Keratinocyte (primary cell): ENCODE data around the gene EIF2S3. TPM values are rescaled to one million over a fixed set of nuclear protein-coding genes. Genes with fewer than 3 reads are reported as not detected.

Source experiments
- DNase-seq: peaks from one replicate; pipeline ENCODE4 v3.0.0-alpha.2; 2011; ENCODE audit warnings: low read depth, missing footprints, low spot score
- FAIRE-seq: peaks from 2 replicates; lab custom pipeline; 2011; peaks lifted over from hg19 to GRCh38; lab: Jason Lieb, UNC
- H2AFZ ChIP-seq: 2 replicates; pipeline ENCODE4 v1.6.0; 2012; ENCODE audit warnings: low read length, control low read depth, inconsistent platforms; ENCODE audit not compliant: control insufficient read depth
- H3K27ac ChIP-seq: 2 replicates; pipeline ENCODE4 v1.5.1; 2011; ENCODE audit warnings: low read length; ENCODE audit not compliant: control insufficient read depth, insufficient read depth
- H3K27me3 ChIP-seq: 3 replicates; pipeline ENCODE4 v1.6.0; 2011; ENCODE audit warnings: low read length; ENCODE audit not compliant: control insufficient read depth, insufficient read depth; ENCODE audit errors: extremely low read depth
- H3K36me3 ChIP-seq, 2 experiments: 2 replicates in 1 of 2; 3 replicates in 1 of 2; pipeline ENCODE4 v1.5.1; 2011; ENCODE audit warnings: low read length in 2 of 2, mild to moderate bottlenecking in 1 of 2; ENCODE audit not compliant: control insufficient read depth in 2 of 2, insufficient read depth in 2 of 2; ENCODE audit errors: extremely low read depth in 1 of 2
- H3K4me1 ChIP-seq: 3 replicates; pipeline ENCODE4 v1.5.1; 2011; ENCODE audit warnings: low read length; ENCODE audit not compliant: control insufficient read depth, insufficient read depth; ENCODE audit errors: extremely low read depth
- H3K4me2 ChIP-seq: 3 replicates; pipeline ENCODE4 v1.6.0; 2011; ENCODE audit warnings: low read depth, low read length; ENCODE audit not compliant: control insufficient read depth, insufficient read depth; ENCODE audit errors: extremely low read depth
- H3K4me3 ChIP-seq, 3 experiments: fragments of 200-600 bp in 1 of 3; sonication (generic) in 1 of 3; 2 replicates in 2 of 3; 3 replicates in 1 of 3; pipeline ENCODE4 v1.5.1; 2011 to 2016; ENCODE audit warnings: low read length in 3 of 3, mild to moderate bottlenecking in 3 of 3, control low read depth in 2 of 3, inconsistent platforms in 1 of 3, low read depth in 1 of 3, mixed read lengths in 1 of 3, mixed run types in 1 of 3, moderate library complexity in 1 of 3; ENCODE audit not compliant: control insufficient read depth in 2 of 3, insufficient read depth in 2 of 3; ENCODE audit errors: extremely low read depth in 1 of 3
- H3K79me2 ChIP-seq: 2 replicates; pipeline ENCODE4 v1.6.0; 2012; ENCODE audit warnings: low read length; ENCODE audit not compliant: control insufficient read depth, insufficient read depth
- H3K9ac ChIP-seq: 3 replicates; pipeline ENCODE4 v1.6.0; 2011; ENCODE audit warnings: low read length; ENCODE audit not compliant: control insufficient read depth, insufficient read depth; ENCODE audit errors: extremely low read depth
- H3K9me1 ChIP-seq: 3 replicates; pipeline ENCODE4 v1.6.0; 2011; ENCODE audit warnings: low read length; ENCODE audit not compliant: control insufficient read depth, insufficient read depth; ENCODE audit errors: extremely low read depth
- H3K9me3 ChIP-seq: 2 replicates; pipeline ENCODE4 v1.5.1; 2012; ENCODE audit warnings: low read depth, low read length; ENCODE audit not compliant: control insufficient read depth
- H4K20me1 ChIP-seq: 3 replicates; pipeline ENCODE4 v1.6.0; 2011; ENCODE audit warnings: low read length; ENCODE audit not compliant: control insufficient read depth, insufficient read depth; ENCODE audit errors: extremely low read depth
- CTCF ChIP-seq, 3 experiments: IDR thresholded peaks in 1 of 3; conservative IDR thresholded peaks in 1 of 3; optimal IDR thresholded peaks in 1 of 3; 2 replicates in 2 of 3; 3 replicates in 1 of 3; pipeline versions ENCODE3 to v1.5.1; 2011; ENCODE audit warnings: low read length in 3 of 3, mild to moderate bottlenecking in 3 of 3, moderate library complexity in 2 of 3, control low read depth in 1 of 3, inconsistent platforms in 1 of 3; ENCODE audit not compliant: insufficient read depth in 2 of 3; ENCODE audit errors: extremely low read depth in 1 of 3
- EZH2 ChIP-seq: IDR thresholded peaks from one replicate; pipeline ENCODE4 v1.6.1; 2012; ENCODE audit warnings: inconsistent platforms, mild to moderate bottlenecking, low read length, moderate library complexity
- dilution Hi-C: fragments of 300-500 bp; cut with MboI; formaldehyde crosslinking; loops from one replicate; pipeline ENCODE4 v1.7.0; 2020; ENCODE audit warnings: low sequenced_read_pairs; ENCODE audit not compliant: extremely low pct_ligation_motif_present
- polyA plus RNA-seq, 5 experiments: library from polyadenylated mRNA; depleted of rRNA in 3 of 5; stranded (reverse) in 3 of 5; stranded (forward) in 1 of 5; unstranded in 1 of 5; fragments of >200 nt; gene quantifications; 1 replicate in 1 of 5; 2 replicates in 3 of 5; 3 replicates in 1 of 5; pipeline versions ENCODE4 v1.2.1 to v1.2.3, GENCODE V29; 2011 to 2012; ENCODE audit warnings: missing spikeins in 2 of 5, low read depth in 1 of 5, low replicate concordance in 1 of 5

EIF2S3 gene
- polyA plus RNA-seq, 1 donor (not counting 4 experiments of a cell fraction or from before 2014, with no cell fraction given), result 127 TPM

GRCh38 chrX:24098932-24099331 is 44.2 kb downstream of the EIF2S3 start:
- Histone ChIP-seq H2AFZ (no peak overlapping the region), H3K79me2 (no peaks in the 10 kb centered on the region), H3K9ac (no peak overlapping the region), H3K4me2 (no peak overlapping the region), H3K9me1 (no peaks in the 10 kb centered on the region), H3K27me3 (no peaks in the 10 kb centered on the region), H3K36me3 (no peaks in the 10 kb centered on the region), H4K20me1 (no peaks in the 10 kb centered on the region), H3K4me3 (no peak overlapping the region), H3K27ac (no peak overlapping the region), H3K4me1 (no peaks in the 10 kb centered on the region), H3K9me3 (no peaks in the 10 kb centered on the region)
- DNase-seq (no peak), FAIRE-seq (no peak)
- dilution Hi-C loops, result no loop called here
- no peak for TF ChIP-seq EZH2
- TF ChIP-seq CTCF (optimal IDR thresholded peaks at IDR 0.05 in 1 of 3, IDR thresholded peaks at IDR 0.05 in 1 of 3, conservative IDR thresholded peaks at IDR 0.05 in 1 of 3; ENCODE audit: extremely low read depth in 1 of 3, insufficient read depth in 2 of 3, low read length in 3 of 3), result no peak

- Histone ChIP-seq H3K9me1 (no peaks in the 10 kb centered on the region), H3K36me3 (no peaks in the 10 kb centered on the region), H3K9ac (no peak overlapping the region), H3K4me1 (no peaks in the 10 kb centered on the region), H3K9me3 (no peaks in the 10 kb centered on the region), H3K27me3 (no peaks in the 10 kb centered on the region), H2AFZ (no peak overlapping the region), H3K27ac (no peak overlapping the region), H3K79me2 (no peaks in the 10 kb centered on the region), H3K4me3 (no peak overlapping the region), H4K20me1 (no peaks in the 10 kb centered on the region), H3K4me2 (no peak overlapping the region)
- dilution Hi-C loops, result no loop called here
- no peak for DNase-seq
- TF ChIP-seq CTCF (optimal IDR thresholded peaks at IDR 0.05 in 1 of 3, IDR thresholded peaks at IDR 0.05 in 1 of 3, conservative IDR thresholded peaks at IDR 0.05 in 1 of 3; ENCODE audit: extremely low read depth in 1 of 3, insufficient read depth in 2 of 3, low read length in 3 of 3) (no peak), EZH2 (no peak)
- FAIRE-seq, result no peak
Measured at GRCh38 chrX:24099394-24099793, 44.6 kb downstream of the EIF2S3 start.
